ENCODE data around the gene PDPR.
A peak's percentile ranks its signal among the peaks of the same experiment; 100 is the strongest.

The PDPR gene

GRCh38 chr16:70157105-70157476 is 43.0 kb downstream of the PDPR start:
- TF ChIP-seq Cebpa-rat (IDR thresholded peaks at IDR 0.05): no peak
- Histone ChIP-seq H3K4me3 (no peak overlapping the region), H3K9me3 (replicated peaks in 1 of 11) (no peaks in the 10 kb centered on the region), H4K20me1 (peaks cover 0 to 60% (median 42%) of the 10 kb centered on the region in 11 experiments; a peak in 17 of 22 replicates), H3K4me1 (no peaks in the 10 kb centered on the region), H3K9ac (no peak overlapping the region), H3K4me2 (no peak overlapping the region), H3K36me3 (peaks cover 99 to 100% (median 100%) of the 10 kb centered on the region in 11 experiments), H3K27me3 (no peaks in the 10 kb centered on the region), H3K27ac (no peak overlapping the region)

- Histone ChIP-seq H3K36me3 (peaks cover 99 to 100% (median 100%) of the 10 kb centered on the region in 11 experiments), H3K9ac (no peak overlapping the region), H3K27ac (no peak overlapping the region), H3K27me3 (no peaks in the 10 kb centered on the region), H4K20me1 (peaks cover 0 to 66% (median 48%) of the 10 kb centered on the region in 11 experiments; a peak in 17 of 22 replicates), H3K9me3 (replicated peaks in 1 of 11) (no peaks in the 10 kb centered on the region), H3K4me3 (no peak overlapping the region), H3K4me1 (no peaks in the 10 kb centered on the region), H3K4me2 (no peak overlapping the region)
- TF ChIP-seq Cebpa-rat (IDR thresholded peaks at IDR 0.05): no peak
Measured at GRCh38 chr16:70157477-70158260, 43.5 kb downstream of the PDPR start.

- no peak for TF ChIP-seq Cebpa-rat (IDR thresholded peaks at IDR 0.05)
- peaks cover 0 to 70% (median 48%) of the 10 kb centered on the region in 11 experiments; a peak in 17 of 22 replicates for H4K20me1 ChIP-seq
- H3K4me3 ChIP-seq: no peak overlapping the region
- peaks cover 92 to 97% (median 96%) of the 10 kb centered on the region in 11 experiments for H3K36me3 ChIP-seq
- H3K27me3 ChIP-seq: no peaks in the 10 kb centered on the region
- no peaks in the 10 kb centered on the region for H3K4me1 ChIP-seq
- H3K4me2 ChIP-seq: no peak overlapping the region
- no peak overlapping the region for H3K9ac ChIP-seq
- no peaks in the 10 kb centered on the region for H3K9me3 ChIP-seq (replicated peaks in 1 of 11)
- no peak overlapping the region for H3K27ac ChIP-seq
Measured at GRCh38 chr16:70158261-70158939, 44.3 kb downstream of the PDPR start.

GRCh38 chr16:70159355-70160348 is 45.5 kb downstream of the PDPR start:
- Histone ChIP-seq H3K27ac (no peak overlapping the region), H3K36me3 (peaks cover 79 to 84% (median 83%) of the 10 kb centered on the region in 11 experiments), H3K4me2 (no peak overlapping the region), H3K27me3 (no peaks in the 10 kb centered on the region), H3K9me3 (replicated peaks in 1 of 11) (no peaks in the 10 kb centered on the region), H3K4me3 (no peak overlapping the region), H3K9ac (0 out of 22 replicates have a peak overlapping the region, but pooled peaks of 1 of the 11 experiments have one; percentile 11), H3K4me1 (no peaks in the 10 kb centered on the region), H4K20me1 (peaks cover 0 to 70% (median 48%) of the 10 kb centered on the region in 11 experiments; a peak in 17 of 22 replicates)
- no peak for TF ChIP-seq Cebpa-rat (IDR thresholded peaks at IDR 0.05)

GRCh38 chr16:70160388-70160787 is 46.3 kb downstream of the PDPR start:
- Histone ChIP-seq H3K9me3 (replicated peaks in 1 of 11) (no peaks in the 10 kb centered on the region), H3K4me1 (peaks cover 0 to 3% (median 0%) of the 10 kb centered on the region in 10 experiments; a peak in 2 of 20 replicates), H3K36me3 (peaks cover 72 to 77% (median 76%) of the 10 kb centered on the region in 11 experiments), H3K4me2 (no peak overlapping the region), H3K4me3 (no peak overlapping the region), H3K27ac (no peak overlapping the region), H3K9ac (no peak overlapping the region), H4K20me1 (peaks cover 0 to 70% (median 48%) of the 10 kb centered on the region in 11 experiments; a peak in 17 of 22 replicates), H3K27me3 (no peaks in the 10 kb centered on the region)
- no peak for TF ChIP-seq Cebpa-rat (IDR thresholded peaks at IDR 0.05)

- H3K9me3 ChIP-seq (replicated peaks in 1 of 11): no peaks in the 10 kb centered on the region
- H3K36me3 ChIP-seq: peaks cover 68 to 72% (median 72%) of the 10 kb centered on the region in 11 experiments
- no peak overlapping the region for H3K9ac ChIP-seq
- H4K20me1 ChIP-seq: peaks cover 0 to 70% (median 48%) of the 10 kb centered on the region in 11 experiments; a peak in 17 of 22 replicates
- no peak overlapping the region for H3K4me3 ChIP-seq
- no peaks in the 10 kb centered on the region for H3K27me3 ChIP-seq
- H3K27ac ChIP-seq: no peak overlapping the region
- H3K4me2 ChIP-seq: no peak overlapping the region
- TF ChIP-seq Cebpa-rat (IDR thresholded peaks at IDR 0.05): no peak
- H3K4me1 ChIP-seq: peaks cover 0 to 7% (median 0%) of the 10 kb centered on the region in 10 experiments; a peak in 5 of 20 replicates
Measured at GRCh38 chr16:70160821-70161220, 46.7 kb downstream of the PDPR start.

- H3K4me2 ChIP-seq: no peak overlapping the region
- no peak overlapping the region for H3K4me3 ChIP-seq
- H3K36me3 ChIP-seq: peaks cover 62 to 67% (median 66%) of the 10 kb centered on the region in 11 experiments
- peaks cover 0 to 12% (median 0%) of the 10 kb centered on the region in 10 experiments; a peak in 6 of 20 replicates for H3K4me1 ChIP-seq
- no peak overlapping the region for H3K27ac ChIP-seq
- no peaks in the 10 kb centered on the region for H3K9me3 ChIP-seq (replicated peaks in 1 of 11)
- H4K20me1 ChIP-seq: peaks cover 0 to 68% (median 45%) of the 10 kb centered on the region in 11 experiments; a peak in 17 of 22 replicates
- no peak for TF ChIP-seq Cebpa-rat (IDR thresholded peaks at IDR 0.05)
- no peaks in the 10 kb centered on the region for H3K27me3 ChIP-seq
- H3K9ac ChIP-seq: no peak overlapping the region
Measured at GRCh38 chr16:70161350-70161749, 47.2 kb downstream of the PDPR start.

- Histone ChIP-seq H3K36me3 (peaks cover 55 to 60% (median 59%) of the 10 kb centered on the region in 11 experiments), H3K4me1 (peaks cover 0 to 12% (median 0%) of the 10 kb centered on the region in 10 experiments; a peak in 6 of 20 replicates), H3K27me3 (no peaks in the 10 kb centered on the region), H4K20me1 (peaks cover 0 to 61% (median 38%) of the 10 kb centered on the region in 11 experiments; a peak in 17 of 22 replicates), H3K4me2 (no peak overlapping the region), H3K9me3 (replicated peaks in 1 of 11) (no peaks in the 10 kb centered on the region), H3K27ac (no peak overlapping the region), H3K4me3 (no peak overlapping the region), H3K9ac (peak overlapping the region in 1 of 11 experiments; percentile 4; a peak in 2 of 22 replicates)
- no peak for TF ChIP-seq Cebpa-rat (IDR thresholded peaks at IDR 0.05)
Measured at GRCh38 chr16:70162041-70162451, 47.9 kb downstream of the PDPR start.
